ENCODE measurements around the gene ATP8A1.

Gene ATP8A1

GRCh38 chr4:42586775-42587174, 70.1 kb downstream of the ATP8A1 start:
- Histone ChIP-seq H3K36me3 (ENCODE audit: insufficient read depth, low read length) (no peaks in the 10 kb centered on the region), H3K9ac (ENCODE audit: insufficient read length) (no peak overlapping the region), H3K27ac (no peak overlapping the region), H3K9me3 (ENCODE audit: low read depth, low read length) (no peaks in the 10 kb centered on the region), H3K4me3 (no peak overlapping the region)
- no peak for DNase-seq (ENCODE audit: low read depth, low spot score)
- no peak for TF ChIP-seq EZH2 (IDR thresholded peaks at IDR 0.05)
- no peak for TF ChIP-seq FOXP2 (optimal IDR thresholded peaks at IDR 0.05; ENCODE audit: control extremely low read depth, extremely low read length, insufficient read depth)
- TF ChIP-seq POLR2AphosphoS5 (IDR thresholded peaks at IDR 0.05; ENCODE audit: borderline replicate concordance, low read depth, low read length), result no peak

DNA sequence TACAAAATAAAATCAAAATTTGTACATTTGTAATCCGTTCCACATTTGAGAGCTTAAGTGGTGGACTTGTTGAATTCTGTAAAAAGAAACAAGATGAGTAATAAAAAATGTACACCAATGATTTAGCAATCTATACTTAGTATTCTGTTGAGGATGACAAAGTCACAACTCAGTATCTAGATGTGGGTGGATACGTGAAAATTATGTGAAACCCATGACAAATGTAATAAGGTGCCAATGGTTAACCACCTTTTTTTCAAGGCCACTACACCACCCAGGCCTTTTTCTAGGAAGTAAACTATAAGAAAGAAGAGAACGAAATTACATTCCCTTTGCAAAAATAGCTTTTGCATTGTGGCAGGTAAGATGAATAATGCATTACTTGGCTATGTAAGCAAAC, 77.0 kb downstream of the ATP8A1 start:
- H3K27ac ChIP-seq, result no peak overlapping the region
- TF ChIP-seq FOXP2 (optimal IDR thresholded peaks at IDR 0.05; ENCODE audit: control extremely low read depth, extremely low read length, insufficient read depth) (no peak), POLR2AphosphoS5 (IDR thresholded peaks at IDR 0.05; ENCODE audit: borderline replicate concordance, low read depth, low read length) (no peak)
- H3K36me3 ChIP-seq (ENCODE audit: insufficient read depth, low read length), result no peaks in the 10 kb centered on the region
- H3K9ac ChIP-seq (ENCODE audit: insufficient read length), result no peak overlapping the region
- DNase-seq (ENCODE audit: low read depth, low spot score), result no peak
- H3K9me3 ChIP-seq (ENCODE audit: low read depth, low read length), result no peaks in the 10 kb centered on the region
- no peak overlapping the region for H3K4me3 ChIP-seq

GRCh38 chr4:42578187-42578586, 78.7 kb downstream of the ATP8A1 start:
- no peak overlapping the region for H3K9ac ChIP-seq (ENCODE audit: insufficient read length)
- H3K9me3 ChIP-seq (ENCODE audit: low read depth, low read length), result no peaks in the 10 kb centered on the region
- no peaks in the 10 kb centered on the region for H3K36me3 ChIP-seq (ENCODE audit: insufficient read depth, low read length)
- H3K27ac ChIP-seq, result no peak overlapping the region
- TF ChIP-seq POLR2AphosphoS5 (IDR thresholded peaks at IDR 0.05; ENCODE audit: borderline replicate concordance, low read depth, low read length) (no peak), EZH2 (IDR thresholded peaks at IDR 0.05) (no peak), FOXP2 (optimal IDR thresholded peaks at IDR 0.05; ENCODE audit: control extremely low read depth, extremely low read length, insufficient read depth) (no peak)
- H3K4me3 ChIP-seq, result no peak overlapping the region
- no peak for DNase-seq (ENCODE audit: low read depth, low spot score)

- no peak for DNase-seq (ENCODE audit: low read depth, low spot score)
- Histone ChIP-seq H3K9me3 (ENCODE audit: low read depth, low read length) (no peaks in the 10 kb centered on the region), H3K4me3 (no peak overlapping the region), H3K9ac (ENCODE audit: insufficient read length) (no peak overlapping the region), H3K36me3 (ENCODE audit: insufficient read depth, low read length) (no peaks in the 10 kb centered on the region), H3K27ac (no peak overlapping the region)
- TF ChIP-seq EZH2 (IDR thresholded peaks at IDR 0.05) (no peak), POLR2AphosphoS5 (IDR thresholded peaks at IDR 0.05; ENCODE audit: borderline replicate concordance, low read depth, low read length) (no peak), FOXP2 (optimal IDR thresholded peaks at IDR 0.05; ENCODE audit: control extremely low read depth, extremely low read length, insufficient read depth) (no peak)
These were observed 82.0 kb downstream of the ATP8A1 start for GRCh38 chr4:42574870-42575430.

DNA sequence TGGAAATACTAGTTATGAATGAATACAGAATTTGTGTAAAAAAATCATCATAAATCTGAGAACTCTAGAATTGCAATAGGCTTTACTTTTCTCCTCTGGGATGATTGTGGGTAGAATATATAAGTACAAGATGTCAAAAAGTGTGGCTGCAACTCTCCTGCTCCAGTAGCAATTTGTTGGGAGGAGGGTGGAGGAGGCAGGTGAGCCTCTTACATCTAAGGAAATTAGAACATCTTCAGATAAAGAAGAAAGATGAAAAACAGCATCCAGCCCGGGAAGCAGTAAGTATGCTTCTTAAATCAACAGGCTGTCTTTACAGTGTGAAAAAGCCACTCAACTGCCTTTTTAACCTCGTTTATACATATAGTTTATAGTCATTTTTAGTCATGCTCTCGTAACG, 83.7 kb downstream of the ATP8A1 start:
- Histone ChIP-seq H3K4me3 (no peak overlapping the region), H3K9me3 (ENCODE audit: low read depth, low read length) (no peaks in the 10 kb centered on the region), H3K36me3 (ENCODE audit: insufficient read depth, low read length) (no peaks in the 10 kb centered on the region), H3K27ac (no peak overlapping the region), H3K9ac (ENCODE audit: insufficient read length) (no peak overlapping the region)
- TF ChIP-seq POLR2AphosphoS5 (IDR thresholded peaks at IDR 0.05; ENCODE audit: borderline replicate concordance, low read depth, low read length) (no peak), FOXP2 (optimal IDR thresholded peaks at IDR 0.05; ENCODE audit: control extremely low read depth, extremely low read length, insufficient read depth) (no peak), EZH2 (IDR thresholded peaks at IDR 0.05) (no peak)
- no peak for DNase-seq (ENCODE audit: low read depth, low spot score)

DNA sequence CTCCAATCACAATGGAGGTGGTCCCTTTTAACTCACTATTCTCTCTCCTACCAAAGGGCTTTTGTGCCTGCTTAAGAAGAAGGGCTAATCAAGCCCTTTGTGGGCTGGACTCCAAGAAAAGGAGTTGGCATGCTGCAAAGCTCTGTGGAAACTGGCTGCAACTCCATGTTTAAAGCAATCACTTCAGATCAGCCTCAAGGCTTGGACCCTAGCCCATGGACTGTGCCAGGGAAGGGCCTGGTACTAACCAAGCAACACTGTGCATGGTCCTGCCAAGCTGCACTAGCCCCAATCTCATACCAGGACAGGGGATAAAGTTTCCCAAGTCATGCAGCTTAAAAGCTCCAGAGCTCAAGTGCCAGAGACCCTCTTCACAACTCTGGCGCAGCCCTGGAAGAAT, 86.7 kb downstream of the ATP8A1 start:
- DNase-seq (ENCODE audit: low read depth, low spot score), result no peak
- H3K9ac ChIP-seq (ENCODE audit: insufficient read length), result no peak overlapping the region
- no peaks in the 10 kb centered on the region for H3K9me3 ChIP-seq (ENCODE audit: low read depth, low read length)
- no peaks in the 10 kb centered on the region for H3K36me3 ChIP-seq (ENCODE audit: insufficient read depth, low read length)
- no peak overlapping the region for H3K4me3 ChIP-seq
- TF ChIP-seq POLR2AphosphoS5 (IDR thresholded peaks at IDR 0.05; ENCODE audit: borderline replicate concordance, low read depth, low read length) (no peak), FOXP2 (optimal IDR thresholded peaks at IDR 0.05; ENCODE audit: control extremely low read depth, extremely low read length, insufficient read depth) (no peak), EZH2 (IDR thresholded peaks at IDR 0.05) (no peak)
- H3K27ac ChIP-seq, result no peak overlapping the region

DNA sequence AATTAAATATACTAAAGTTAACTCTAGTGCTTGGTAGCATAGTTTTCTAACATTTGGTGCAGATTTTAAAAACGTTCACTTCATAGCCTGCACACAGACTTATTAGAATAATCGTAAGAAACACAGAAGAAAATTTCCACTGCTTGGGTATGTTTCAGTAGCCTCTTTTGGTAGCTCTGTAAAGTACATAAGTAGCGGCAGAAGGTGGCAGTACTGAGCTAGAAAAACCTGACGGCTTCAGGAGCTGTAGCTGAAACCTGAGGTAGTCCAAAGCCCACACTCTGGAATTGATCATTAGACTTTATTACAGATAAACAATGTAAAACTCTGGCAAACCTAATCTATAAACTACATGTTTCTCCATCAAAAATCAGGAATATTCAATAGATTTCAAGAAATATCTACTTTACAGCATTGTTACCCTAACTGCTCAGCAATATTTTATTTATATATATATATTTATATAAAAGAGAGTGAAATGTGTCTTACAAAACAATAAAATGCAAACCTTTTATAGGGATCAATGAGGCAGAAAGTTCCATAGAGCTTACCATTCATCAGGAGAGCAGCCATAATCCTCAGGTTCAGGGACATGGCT, 88.2 kb downstream of the ATP8A1 start:
- Histone ChIP-seq H3K27ac (no peak overlapping the region), H3K36me3 (ENCODE audit: insufficient read depth, low read length) (no peaks in the 10 kb centered on the region)

DNA sequence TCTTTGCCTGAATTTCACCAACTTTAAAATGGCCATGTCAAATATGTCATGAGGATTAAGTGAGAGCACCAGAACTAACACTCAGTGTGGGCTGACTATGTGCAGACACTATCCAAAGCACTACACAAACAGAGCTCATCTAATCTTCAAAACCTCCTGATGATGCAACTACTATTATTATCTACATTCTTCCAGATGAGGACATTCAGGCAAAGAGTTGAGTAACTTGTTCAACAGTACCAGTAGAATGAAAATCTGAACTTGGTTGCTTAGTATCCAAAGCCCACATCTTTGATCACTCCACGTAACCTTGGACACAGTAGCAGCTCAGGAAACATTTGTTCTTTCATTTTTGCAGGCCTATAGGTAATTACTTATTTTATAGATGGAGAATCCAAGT, 90.1 kb downstream of the ATP8A1 start:
- TF ChIP-seq EZH2 (IDR thresholded peaks at IDR 0.05) (no peak), POLR2AphosphoS5 (IDR thresholded peaks at IDR 0.05; ENCODE audit: borderline replicate concordance, low read depth, low read length) (no peak), FOXP2 (optimal IDR thresholded peaks at IDR 0.05; ENCODE audit: control extremely low read depth, extremely low read length, insufficient read depth) (no peak)

More for the DNA sequence above, 88.2 kb downstream of the ATP8A1 start:
- Histone ChIP-seq H3K9ac (ENCODE audit: insufficient read length) (no peak overlapping the region), H3K9me3 (ENCODE audit: low read depth, low read length) (no peaks in the 10 kb centered on the region), H3K4me3 (no peak overlapping the region)
- TF ChIP-seq POLR2AphosphoS5 (IDR thresholded peaks at IDR 0.05; ENCODE audit: borderline replicate concordance, low read depth, low read length) (no peak), FOXP2 (optimal IDR thresholded peaks at IDR 0.05; ENCODE audit: control extremely low read depth, extremely low read length, insufficient read depth) (no peak), EZH2 (IDR thresholded peaks at IDR 0.05) (no peak)
- peak; percentile 18 for DNase-seq (ENCODE audit: low read depth, low spot score)

DNA sequence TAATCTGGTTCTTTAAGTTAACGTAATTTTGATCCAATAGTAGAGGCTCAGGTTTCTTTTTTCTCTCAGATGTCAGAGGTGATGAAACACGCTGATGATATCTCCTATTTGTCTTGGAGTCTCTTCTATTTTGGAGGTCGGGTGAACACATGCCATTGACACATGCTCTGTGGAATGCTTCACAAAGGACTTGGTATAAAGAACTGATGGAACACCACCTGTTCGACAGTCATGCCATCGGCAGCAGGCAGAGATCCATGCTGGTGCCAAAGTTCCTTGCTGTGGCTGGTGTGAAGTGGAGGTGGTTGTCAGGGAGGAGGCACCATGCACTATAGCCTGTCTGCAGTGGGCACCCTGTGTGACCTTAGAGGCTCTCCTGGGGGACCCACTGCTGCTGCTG, 94.9 kb downstream of the ATP8A1 start:
- TF ChIP-seq POLR2AphosphoS5 (IDR thresholded peaks at IDR 0.05; ENCODE audit: borderline replicate concordance, low read depth, low read length), result no peak
- TF ChIP-seq FOXP2 (optimal IDR thresholded peaks at IDR 0.05; ENCODE audit: control extremely low read depth, extremely low read length, insufficient read depth), result no peak
- no peak for TF ChIP-seq EZH2 (IDR thresholded peaks at IDR 0.05)
- DNase-seq (ENCODE audit: low read depth, low spot score), result no peak
- no peak overlapping the region for H3K27ac ChIP-seq
- H3K36me3 ChIP-seq (ENCODE audit: insufficient read depth, low read length), result no peaks in the 10 kb centered on the region
- no peaks in the 10 kb centered on the region for H3K9me3 ChIP-seq (ENCODE audit: low read depth, low read length)
- H3K9ac ChIP-seq (ENCODE audit: insufficient read length), result no peak overlapping the region
- no peak overlapping the region for H3K4me3 ChIP-seq

More for the DNA sequence above, 90.1 kb downstream of the ATP8A1 start:
- H3K9me3 ChIP-seq (ENCODE audit: low read depth, low read length), result no peaks in the 10 kb centered on the region
- H3K4me3 ChIP-seq, result no peak overlapping the region
- no peak overlapping the region for H3K9ac ChIP-seq (ENCODE audit: insufficient read length)
- H3K27ac ChIP-seq, result no peak overlapping the region
- no peaks in the 10 kb centered on the region for H3K36me3 ChIP-seq (ENCODE audit: insufficient read depth, low read length)
- no peak for DNase-seq (ENCODE audit: low read depth, low spot score)
